GM21786 (cell line): Measurements from ENCODE around the gene ST8SIA6.
"Not testable (repeated sequence)": the region's sequence is repeated elsewhere in the genome, so short reads cannot be mapped to it uniquely, and the experiment has no call there.

Experiments used
- ATAC-seq: cut with Tn5 transposase; IDR thresholded peaks from one replicate; pipeline ENCODE4 v1.9.1; 2021; ENCODE audit not compliant: unreplicated experiment

The ST8SIA6 gene

DNA sequence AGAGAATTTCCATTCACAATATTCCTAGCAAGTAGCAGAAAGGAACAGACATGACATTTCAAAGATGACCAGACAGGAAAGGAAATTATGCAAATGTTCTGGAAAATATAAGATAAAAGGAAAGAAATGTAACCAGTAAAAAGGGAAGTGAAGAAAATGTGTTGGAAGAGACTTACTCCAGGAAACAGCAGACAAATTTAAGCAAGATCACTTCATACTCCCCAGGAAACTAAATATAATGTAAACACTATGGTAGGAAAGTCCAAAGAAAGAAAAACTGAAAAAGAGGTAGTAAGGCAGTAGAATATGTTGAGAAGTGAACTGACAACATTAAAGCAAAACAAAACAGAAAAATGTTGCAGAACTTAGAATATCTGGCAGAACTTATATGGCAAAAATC lies 6.4 kb upstream of the ST8SIA6 start:
- ATAC-seq = no peak

DNA sequence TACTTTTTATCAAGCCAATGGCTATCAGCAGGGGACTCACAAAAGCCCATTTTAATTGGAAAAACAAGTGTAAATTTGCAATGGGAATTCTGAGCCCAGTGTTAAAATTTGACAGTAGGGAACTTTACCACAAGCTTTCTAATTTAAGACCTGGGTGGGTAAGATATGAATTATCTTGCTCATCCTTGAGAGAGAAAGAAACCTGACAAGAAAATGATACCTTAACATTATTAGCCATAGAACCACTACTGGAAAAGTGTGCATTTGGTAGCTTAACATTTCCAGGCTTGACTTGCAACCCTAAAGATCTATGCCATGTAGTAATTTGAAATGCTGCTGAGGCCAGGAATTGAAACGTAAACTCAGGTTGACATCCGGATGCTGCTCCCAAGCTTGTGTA lies 2.7 kb upstream of the ST8SIA6 start:
- ATAC-seq = no peak

DNA sequence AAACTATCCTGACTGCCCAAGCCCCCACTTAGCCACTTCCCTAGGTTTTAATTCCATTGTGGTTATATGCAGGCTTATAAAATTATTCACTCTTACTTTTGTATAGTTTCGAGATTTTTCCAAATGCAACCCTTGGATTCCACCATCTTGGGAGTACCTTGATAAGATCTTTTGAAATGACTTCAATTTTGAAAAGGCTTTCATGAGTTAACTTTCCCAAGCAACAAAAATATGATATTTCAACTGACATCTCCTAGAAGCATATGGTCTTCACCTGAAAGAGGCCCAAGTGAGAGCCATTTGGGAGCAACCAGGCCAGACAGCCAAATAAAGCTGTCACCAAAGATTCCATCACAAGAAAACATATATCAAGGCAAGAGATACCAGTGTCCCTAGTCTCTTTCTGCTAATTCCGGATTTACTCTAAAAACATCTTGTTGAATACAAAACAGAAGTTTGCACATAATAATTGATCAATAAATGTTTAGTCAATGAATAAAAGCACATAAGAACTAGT lies 1.7 kb upstream of the ST8SIA6 start:
- ATAC-seq = no peak

DNA sequence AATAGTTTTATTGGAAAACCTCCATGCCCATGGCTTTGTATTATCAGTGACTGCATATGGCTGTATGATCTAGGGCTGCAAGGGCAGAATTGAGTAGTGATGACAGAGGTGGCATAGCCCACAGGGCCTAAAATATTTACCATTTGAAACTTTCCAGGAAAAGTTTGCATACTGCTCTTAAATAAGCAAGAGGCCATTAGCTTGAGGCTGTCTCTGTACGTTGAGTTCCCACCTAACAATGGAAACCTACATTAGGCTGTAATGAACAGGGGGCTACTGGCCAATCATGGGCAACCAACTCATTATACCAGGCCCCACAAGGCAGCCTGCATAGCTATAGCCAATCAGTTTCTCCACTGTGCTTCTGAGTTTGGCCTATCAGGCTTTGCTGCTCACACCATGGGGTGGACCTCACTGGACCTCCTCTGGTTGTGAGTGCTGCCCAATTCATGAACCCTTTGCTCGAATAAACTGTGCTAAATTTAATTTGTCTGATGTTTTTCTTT lies 673 bp upstream of the ST8SIA6 start:
- no peak for ATAC-seq

DNA sequence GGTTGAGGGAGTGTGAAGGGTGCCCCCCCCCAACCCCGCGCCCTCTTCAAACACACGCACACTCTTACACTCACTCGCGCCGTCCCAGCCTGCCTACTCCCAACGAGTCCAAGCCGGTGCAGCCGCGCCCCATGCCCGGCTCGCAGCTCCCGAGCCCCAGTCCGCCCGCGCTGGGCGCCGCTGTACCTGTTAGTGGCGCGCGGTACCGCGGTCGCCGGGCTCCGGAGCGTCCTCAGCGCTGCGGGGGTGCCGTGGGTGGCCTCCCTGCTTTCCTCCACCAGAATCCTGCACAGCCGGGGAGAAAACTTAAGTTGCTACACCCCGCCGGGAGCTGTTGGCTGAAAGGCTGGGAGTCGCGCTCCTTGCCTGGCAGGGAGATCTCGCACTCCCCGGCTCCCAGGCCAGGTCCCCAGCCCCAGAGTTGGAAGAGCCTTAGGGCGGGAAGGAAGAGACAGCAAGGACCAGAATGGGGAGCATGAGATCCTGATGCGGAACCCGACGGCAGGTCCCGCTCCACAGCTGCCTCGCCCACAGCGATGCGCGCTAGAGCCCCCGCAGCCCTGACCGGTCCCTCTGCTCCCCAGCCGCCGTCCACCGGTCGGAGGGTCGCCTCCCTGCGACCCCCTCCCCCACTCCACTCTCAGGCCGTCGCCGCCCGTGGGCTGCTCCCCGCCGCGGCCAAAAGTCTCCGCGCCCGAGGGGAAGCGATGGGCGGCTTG lies 863 bp downstream of the ST8SIA6 start:
- ATAC-seq = peak; percentile 31

DNA sequence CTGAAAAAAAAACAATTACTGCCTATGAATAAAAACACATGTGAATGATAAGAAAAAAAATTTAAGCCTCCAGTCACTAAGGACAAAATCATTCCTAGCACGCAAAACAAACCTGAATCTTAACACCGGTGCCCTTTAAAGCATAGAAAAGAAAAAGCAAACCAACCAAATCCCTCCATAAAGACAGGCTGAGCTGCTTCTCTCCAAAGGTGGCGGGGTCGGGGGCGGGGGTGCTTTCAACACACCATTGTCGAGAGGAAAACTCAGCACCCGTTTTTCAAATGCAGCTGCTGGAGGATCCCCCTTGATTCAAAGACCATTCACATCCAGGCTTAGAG lies 1.4 kb downstream of the ST8SIA6 start:
- no peak for ATAC-seq

DNA sequence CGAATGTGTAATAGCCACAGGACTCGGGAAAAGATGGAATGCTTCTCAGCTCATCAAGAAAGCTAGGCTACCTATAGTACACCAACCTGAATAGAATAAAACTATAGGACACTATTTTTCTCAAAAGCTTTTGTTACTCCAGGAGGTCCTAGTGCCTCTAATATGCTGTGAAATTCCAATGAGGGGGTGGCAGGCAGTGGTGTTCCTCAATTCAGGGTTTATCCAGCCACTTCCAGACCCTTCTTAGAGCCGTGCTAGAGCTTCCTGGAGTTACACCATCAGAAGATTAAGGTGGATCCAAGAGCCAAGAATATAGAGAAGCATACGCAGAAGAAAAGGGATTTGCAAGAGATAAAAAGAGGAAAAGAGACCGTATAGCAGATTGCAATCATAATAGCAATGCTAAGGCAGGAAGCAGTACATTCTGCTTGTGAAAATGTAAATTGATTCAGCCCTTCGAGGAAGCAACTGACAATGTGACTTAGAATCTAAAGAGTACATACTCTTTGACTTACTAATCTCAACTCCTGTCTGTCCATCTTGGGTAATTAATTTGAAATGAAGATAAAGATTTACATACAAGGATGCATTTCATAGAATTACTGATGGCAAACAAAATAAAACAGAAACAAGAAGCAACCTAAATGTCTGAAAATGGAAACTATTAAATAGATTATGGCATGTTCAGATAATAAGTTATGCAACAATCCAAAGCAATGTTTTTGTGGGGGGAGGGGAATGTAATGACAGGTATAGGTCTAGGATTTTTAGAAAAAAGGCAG lies 2.1 kb downstream of the ST8SIA6 start:
- ATAC-seq = no peak

DNA sequence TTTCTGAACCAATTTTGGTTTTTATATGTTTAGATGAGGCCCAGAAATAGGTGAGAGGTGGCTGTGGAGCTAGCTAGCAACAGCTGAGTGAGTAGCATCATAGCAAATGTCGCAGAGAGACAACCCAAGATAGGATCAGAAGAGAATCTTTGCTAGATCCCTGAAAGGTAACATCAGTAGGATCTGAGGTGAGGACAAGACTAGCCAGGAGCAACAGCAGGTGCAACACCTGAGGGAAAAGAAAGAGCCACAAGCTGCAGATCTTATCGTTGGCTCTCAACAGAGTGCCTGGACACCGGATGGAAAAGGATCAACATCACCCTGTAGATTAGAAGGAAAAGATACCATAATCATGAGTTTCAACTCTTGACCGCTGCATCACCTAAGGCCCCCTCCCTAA lies 4.4 kb downstream of the ST8SIA6 start:
- no peak for ATAC-seq

DNA sequence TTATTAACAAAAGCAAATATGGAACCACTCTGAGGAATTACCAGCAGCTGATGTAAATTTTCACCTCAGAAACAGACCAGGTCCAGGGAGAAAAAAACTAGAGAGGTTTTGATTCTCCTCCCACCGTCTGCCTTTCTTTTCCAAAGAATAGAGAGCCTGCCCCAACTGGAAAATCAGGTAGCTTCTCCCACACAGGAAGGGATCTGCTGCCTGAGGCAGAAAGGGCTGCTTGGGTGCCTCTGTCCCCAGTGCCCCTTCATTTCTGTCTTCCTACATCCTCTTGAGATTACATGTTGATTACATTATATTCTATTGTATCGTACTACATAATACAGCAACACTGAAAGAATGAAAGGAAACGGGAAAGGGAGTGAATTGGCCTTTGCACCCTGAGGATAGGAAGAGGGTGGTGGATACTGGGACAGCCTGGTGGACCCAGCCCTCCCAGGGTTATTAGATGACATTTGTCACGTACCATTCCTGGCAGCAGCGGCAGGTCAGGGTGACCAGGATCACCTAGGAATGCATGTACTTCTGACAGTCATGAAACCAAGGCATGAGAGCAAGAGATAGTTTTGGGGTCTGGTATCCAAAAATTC lies 8.9 kb downstream of the ST8SIA6 start:
- no peak for ATAC-seq

DNA sequence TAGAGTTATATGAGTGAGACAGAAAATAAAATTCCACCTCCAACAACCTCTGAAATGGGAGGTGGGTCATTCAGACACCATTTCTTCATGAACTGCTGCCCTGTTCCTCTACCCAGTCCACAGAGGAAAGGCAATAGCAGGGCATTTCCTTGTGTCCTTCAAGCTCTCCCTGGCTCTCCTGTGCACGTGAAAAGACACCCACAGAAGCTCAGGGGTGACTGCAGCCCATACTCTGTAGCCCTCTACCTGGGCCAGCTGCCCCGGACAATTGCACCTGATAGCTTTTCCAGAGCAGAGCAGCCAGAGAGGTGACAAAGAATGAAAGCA lies 10.0 kb downstream of the ST8SIA6 start:
- ATAC-seq = no peak

DNA sequence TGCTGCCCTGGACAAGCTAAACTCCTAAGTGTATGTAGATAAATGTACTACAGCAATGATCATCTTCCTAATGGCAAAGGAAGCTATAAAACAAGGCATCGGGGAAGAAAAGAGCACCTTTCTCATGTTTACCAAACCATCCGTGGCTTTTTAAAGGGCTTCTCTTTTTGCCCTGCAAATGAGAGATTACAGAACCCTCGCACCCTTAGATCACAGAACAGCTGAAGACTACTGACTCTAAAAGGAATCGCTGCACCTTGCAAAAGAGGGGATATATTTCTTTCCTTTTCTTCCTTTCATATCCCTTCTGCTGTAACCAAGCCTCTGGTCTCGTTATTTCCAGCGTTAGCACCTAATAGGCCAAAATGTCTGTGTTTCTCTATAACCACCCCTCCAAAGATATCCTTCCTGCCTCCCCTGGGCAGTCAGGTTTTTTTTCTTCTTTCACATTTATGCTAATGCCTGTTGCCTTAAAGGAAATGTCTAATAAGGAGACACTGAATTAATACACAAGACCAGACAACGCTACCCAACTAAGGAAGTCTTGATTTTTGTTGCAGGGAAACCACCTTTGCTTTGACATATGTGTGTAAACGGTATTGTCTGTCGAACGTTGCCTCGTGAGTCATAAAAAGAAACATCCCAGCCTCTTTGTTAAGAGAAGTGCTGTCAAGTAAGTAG lies 10.5 kb downstream of the ST8SIA6 start:
- peak; percentile 94 for ATAC-seq

DNA sequence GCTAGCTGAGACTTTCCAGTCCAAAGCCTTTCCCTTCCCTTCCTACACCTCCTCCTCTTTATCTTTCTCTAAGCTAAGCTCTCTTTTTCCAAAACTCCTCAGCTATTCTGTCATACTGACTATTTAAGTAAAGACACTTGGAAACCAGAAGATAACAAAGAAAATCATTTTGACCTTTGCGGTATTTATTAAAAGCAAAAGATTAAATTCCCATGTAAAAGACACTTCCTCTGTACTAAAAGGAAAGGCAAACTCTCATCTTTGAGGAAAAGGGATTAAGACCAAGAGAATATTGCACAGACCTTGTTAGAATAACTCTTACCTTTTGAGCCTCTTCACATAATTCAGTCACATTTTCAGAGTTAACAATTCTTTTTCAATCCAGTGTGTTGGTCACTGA lies 15.8 kb downstream of the ST8SIA6 start:
- no peak for ATAC-seq

DNA sequence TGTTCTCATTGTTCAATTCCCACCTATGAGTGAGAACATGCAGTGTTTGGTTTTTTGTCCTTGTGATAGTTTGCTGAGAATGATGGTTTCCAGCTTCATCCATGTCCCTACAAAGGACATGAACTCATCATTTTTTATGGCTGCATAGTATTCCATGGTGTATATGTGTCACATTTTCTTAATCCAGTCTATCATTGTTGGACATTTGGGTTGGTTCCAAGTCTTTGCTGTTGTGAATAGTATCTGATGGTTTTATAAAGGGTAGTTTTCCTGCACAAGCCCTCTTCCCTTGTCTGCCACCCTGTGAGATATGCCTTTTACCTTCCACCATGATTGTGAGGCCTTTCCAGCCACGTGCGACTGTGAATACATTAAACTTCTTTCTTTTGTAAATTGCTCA lies 17.8 kb downstream of the ST8SIA6 start:
- ATAC-seq = not testable (repeated sequence)

DNA sequence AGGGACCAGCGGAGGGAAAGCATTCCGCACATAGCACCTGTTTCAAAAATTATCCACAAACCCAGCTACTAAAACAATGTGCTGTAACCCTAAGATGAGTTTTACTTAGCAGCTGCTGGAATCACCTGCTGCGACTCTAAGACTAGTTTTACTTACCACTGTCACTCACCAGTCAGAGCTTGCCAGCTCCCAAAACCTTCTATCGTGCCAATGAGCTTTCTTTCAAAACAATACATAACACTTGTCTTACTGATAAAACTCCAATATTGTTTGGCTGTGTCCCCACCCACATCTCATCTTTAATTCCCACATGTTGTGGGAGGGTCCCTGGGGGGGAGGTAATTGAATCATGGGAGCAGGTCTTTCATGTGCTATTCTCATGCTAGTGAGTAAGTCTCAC lies 18.4 kb downstream of the ST8SIA6 start:
- no peak for ATAC-seq

DNA sequence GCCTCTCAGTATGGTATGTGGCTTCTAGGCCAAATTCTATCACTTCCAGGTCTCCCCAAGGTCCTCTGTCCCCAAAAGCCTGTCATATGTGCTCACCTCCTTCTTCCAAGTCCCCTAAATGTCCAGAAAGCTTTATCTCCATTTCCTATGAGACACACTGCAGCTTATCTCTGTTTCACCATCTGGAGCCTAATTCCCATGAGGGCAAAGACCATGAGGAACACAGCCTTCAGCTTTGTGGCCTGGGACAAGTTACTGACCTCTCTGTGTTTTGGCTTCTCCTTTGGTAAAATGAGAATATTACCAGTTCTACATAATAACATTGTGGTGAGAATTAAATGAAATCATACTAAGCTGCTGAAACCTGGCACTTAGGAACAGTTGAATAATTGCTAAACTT lies 19.2 kb downstream of the ST8SIA6 start:
- ATAC-seq = no peak

DNA sequence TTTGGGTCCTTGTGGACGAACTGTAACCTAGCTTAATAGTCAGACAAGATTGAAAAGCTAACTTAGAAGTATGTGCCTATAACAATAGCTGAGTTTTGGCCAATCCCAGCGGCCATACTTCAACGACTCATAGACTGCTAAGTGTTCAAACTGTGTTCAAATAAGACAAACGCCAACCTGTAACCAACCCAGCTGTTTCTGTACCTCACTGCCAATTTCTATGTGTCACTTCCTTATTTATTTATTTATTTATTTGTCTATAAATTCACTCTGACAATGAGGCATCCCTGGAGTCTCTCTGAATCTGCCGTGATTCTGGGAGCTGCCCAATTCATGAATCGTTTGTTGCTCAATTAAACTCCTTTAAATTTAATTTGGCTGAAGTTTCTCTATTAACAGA lies 21.7 kb downstream of the ST8SIA6 start:
- no peak for ATAC-seq

DNA sequence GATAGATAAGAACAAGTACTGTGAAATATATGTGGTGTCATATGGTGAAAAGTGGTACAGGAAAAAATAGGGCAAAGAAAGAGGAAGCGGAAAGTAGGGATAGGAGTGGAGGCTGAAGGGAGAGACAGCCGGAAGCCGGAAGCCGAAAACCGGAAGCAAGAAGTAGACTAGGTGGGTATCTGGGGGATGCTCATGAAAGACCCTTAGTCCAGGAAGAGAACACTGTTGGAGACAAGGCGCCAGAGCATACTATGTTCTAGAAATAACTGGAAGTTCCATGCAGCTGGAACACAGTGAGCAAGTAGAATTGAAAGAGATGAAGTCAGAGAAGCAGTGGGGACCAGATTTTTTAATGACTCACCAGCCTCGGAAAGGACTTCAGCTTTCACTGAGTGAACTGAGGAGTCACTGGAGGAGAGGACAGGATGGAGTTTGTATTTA lies 22.5 kb downstream of the ST8SIA6 start:
- no peak for ATAC-seq

DNA sequence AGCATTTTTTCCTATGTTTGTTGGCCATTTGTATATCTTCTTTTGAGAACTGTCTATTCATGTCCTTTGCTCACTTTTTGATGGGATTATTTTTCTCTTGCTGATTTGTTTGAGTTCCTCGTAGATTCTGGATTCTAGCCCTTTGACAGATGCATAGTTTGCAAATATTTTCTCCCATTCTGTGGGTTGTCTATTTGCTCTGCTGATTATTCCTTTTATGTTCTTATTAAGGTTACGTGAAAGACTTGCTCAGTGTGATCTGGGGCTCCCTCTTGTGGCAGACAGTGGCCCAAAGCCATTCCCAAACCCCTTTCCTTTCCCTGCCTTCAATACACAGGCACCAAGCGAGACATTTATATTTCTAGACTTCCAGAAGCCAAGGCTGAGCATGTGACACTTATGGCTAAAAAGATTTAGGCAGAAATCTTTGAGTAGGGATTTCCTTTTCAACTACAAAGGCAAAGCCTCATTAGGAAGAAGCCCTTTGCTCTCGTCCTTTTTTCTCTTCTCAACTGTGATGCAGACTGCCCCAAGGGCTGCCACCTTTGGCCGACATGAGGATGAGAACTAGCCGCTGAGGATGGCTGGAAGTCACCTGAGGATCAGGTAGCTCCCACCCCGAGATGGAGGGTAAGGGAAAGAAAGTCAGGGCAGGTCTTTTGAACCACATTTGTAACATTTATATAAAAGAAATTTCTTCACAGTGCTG lies 23.6 kb downstream of the ST8SIA6 start:
- ATAC-seq = no peak

DNA sequence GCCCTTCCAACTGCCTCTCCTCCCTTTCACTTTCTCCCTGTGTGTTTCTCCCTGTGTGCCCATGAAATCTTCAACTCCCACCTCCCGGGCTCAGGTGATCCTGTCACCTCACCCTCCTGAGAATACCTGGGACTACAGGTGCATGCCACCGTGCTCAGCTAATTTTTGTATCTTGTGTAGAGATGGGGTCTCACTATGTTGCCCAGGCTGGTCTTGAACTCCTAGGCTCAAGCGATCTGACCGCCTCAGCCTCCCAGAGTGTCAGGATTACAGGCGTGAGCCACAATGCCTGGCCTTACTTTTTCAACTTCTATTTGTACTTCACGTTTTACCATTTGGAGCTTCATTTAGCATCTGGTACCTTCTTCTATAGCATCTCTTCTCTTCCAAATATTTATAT lies 24.9 kb downstream of the ST8SIA6 start:
- no peak for ATAC-seq

DNA sequence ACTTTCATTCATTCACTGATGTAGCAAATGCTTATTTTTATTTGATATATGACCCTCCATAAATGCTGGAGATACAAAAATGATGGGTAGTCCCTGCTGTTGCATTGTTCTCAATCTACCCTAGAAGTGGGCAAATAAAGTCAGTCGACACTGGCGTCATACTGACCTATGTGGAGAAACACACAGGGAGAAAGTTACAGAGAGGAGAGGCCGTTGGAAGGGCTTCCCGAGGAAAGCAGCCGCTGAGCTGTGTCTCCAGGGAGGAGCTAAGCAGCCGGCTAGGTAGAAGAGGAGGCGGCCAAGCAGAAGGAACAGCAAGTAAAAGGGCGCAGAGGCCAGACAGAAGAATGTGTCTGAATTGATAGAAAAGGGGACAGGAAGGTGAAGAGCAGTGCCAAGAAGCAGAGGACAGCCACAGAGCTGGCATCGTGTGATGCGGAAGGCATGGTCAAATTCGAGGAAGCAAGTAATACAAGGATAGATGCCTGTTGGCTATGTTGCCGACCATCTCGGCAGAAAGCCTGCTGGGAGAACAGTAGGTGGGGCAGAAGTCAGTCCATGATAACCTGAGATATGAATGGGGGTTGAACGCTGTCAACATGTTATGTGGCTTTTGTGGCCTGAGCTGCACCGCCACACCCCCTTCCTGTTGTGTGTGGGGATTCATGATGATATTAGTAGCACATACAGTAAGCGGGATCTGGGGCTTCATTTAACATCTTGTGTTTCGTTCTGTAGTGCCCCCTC lies 25.9 kb downstream of the ST8SIA6 start:
- ATAC-seq = no peak
